ENCODE results near the gene PCDH9. TPM values are rescaled to one million over a fixed set of nuclear protein-coding genes. Genes with fewer than 3 reads are reported as not detected.

The PCDH9 gene
- total and polyA plus RNA-seq, 8 donors = 2.0 to 11.6 (median 3.1) TPM

DNA sequence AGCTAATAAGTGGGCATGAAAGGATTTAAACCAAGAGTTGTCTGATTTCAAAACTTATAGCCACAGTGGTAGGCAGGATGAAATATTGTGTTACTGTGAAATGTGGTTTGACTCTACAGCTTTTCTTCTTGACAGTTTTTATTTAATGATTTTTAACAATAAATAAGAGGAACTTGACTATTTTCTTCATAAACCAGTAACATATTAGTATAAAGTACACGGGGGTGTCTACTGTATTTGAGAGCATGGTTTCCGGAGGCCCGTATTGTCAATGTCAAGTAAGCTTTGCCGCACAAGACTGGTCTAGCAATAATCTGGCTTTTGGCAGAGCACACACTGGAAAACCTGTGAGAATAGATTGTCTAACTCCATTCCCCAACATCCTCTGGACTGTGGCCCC, 894.5 kb downstream of the PCDH9 start:
- H3K27me3 ChIP-seq = no peaks in the 10 kb centered on the region
- ATAC-seq = no peak
- H3K4me1 ChIP-seq = no peaks in the 10 kb centered on the region
- H3K9me3 ChIP-seq = no peaks in the 10 kb centered on the region
- no peak for DNase-seq
- H3K27ac ChIP-seq = no peak overlapping the region
- intact Hi-C loops (cut with DNase I) = no loop called here
- H3K4me3 ChIP-seq = no peak overlapping the region
- TF ChIP-seq, protein P1, sequence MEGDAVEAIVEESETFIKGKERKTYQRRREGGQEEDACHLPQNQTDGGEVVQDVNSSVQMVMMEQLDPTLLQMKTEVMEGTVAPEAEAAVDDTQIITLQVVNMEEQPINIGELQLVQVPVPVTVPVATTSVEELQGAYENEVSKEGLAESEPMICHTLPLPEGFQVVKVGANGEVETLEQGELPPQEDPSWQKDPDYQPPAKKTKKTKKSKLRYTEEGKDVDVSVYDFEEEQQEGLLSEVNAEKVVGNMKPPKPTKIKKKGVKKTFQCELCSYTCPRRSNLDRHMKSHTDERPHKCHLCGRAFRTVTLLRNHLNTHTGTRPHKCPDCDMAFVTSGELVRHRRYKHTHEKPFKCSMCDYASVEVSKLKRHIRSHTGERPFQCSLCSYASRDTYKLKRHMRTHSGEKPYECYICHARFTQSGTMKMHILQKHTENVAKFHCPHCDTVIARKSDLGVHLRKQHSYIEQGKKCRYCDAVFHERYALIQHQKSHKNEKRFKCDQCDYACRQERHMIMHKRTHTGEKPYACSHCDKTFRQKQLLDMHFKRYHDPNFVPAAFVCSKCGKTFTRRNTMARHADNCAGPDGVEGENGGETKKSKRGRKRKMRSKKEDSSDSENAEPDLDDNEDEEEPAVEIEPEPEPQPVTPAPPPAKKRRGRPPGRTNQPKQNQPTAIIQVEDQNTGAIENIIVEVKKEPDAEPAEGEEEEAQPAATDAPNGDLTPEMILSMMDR (IDR thresholded peaks at IDR 0.05) = no peak
- H3K36me3 ChIP-seq = no peaks in the 10 kb centered on the region

DNA sequence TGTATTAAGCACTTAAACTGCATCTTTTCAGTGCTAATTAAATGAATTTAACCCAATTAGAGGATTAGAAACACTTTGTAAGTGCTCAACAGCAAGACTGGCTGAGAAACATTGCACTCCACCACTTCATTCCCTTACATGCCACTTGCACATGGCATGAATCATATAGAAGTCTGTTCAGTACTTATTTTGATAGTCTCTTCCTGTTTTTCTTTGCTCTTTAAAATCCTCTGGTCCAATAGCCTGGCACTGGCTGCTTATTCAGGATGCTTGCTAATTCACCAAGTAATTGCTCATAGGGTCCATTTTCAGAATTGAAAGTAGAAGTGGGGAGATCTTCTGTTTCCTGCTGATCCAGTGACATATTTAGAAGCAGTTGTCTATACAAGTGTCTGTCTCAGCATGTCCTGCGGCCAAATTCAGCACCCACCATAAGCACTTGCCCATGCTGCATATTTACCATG, 900.1 kb downstream of the PCDH9 start:
- Histone ChIP-seq H3K9me3 (no peaks in the 10 kb centered on the region), H3K36me3 (no peaks in the 10 kb centered on the region), H3K4me1 (no peaks in the 10 kb centered on the region), H3K4me3 (no peak overlapping the region), H3K27ac (no peak overlapping the region), H3K27me3 (no peaks in the 10 kb centered on the region)
- intact Hi-C loops (cut with DNase I) = no loop called here
- TF ChIP-seq, protein P1 (IDR thresholded peaks at IDR 0.05) = no peak
- DNase-seq (no peak), ATAC-seq (no peak)

DNA sequence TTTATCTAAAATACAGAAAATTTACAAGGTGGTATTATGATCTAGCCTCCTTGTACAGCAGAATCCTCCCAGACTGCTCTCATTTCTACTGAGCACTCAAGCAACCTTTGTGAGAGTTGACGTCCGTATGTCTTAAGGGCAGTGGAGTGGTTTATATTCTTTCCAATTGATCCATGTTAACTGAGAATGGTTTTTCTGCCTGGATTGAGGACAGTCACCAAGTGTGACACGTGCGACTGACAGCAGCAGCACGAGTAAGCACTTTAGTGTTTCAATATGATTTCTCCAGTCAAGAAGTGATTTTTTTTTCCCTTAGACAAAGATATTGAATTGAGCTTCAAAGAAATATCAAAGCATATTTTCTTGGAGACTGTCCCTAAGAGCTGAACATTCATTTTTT, 901.7 kb downstream of the PCDH9 start:
- DNase-seq = no peak
- no peaks in the 10 kb centered on the region for H3K36me3 ChIP-seq
- H3K4me1 ChIP-seq = no peaks in the 10 kb centered on the region
- TF ChIP-seq, protein P1 (IDR thresholded peaks at IDR 0.05) = no peak
- H3K27me3 ChIP-seq = no peaks in the 10 kb centered on the region
- intact Hi-C loops (cut with DNase I) = no loop called here
- H3K27ac ChIP-seq = no peak overlapping the region
- no peak overlapping the region for H3K4me3 ChIP-seq
- H3K9me3 ChIP-seq = no peaks in the 10 kb centered on the region
- ATAC-seq = no peak

DNA sequence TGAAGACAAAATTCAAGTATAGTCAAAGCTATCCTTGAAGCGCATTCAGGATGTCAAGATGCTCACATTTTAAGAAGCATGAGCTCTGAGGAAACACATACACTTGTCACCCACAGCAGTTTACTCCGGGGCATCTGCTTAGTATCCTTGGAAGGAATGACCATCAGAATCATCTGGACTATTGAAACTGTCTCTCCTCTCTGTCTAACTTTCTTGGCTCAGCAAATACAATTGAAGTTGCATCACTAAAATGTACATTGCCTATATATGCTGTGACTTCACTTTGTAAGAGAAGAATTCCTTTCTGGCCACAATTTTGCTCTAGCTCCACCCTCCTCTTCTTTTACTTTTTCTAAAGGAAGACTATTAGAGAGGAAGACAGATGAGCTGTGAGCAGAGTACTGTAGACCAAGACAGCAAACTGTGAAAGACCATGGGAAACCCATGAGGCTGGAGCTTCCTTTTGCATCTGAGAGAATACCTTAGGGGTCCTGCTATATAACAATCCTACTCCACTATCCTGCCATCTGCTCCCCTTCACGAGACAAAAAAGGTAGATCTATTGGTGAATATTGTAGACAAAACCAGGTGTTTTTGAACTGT, 906.3 kb downstream of the PCDH9 start:
- H3K27ac ChIP-seq = no peak overlapping the region
- no peaks in the 10 kb centered on the region for H3K27me3 ChIP-seq
- no peaks in the 10 kb centered on the region for H3K4me1 ChIP-seq
- TF ChIP-seq, protein P1 (IDR thresholded peaks at IDR 0.05) = no peak
- H3K9me3 ChIP-seq = no peaks in the 10 kb centered on the region
- ATAC-seq (no peak), DNase-seq (no peak)
- H3K4me3 ChIP-seq = no peak overlapping the region
- intact Hi-C loops (cut with DNase I) = no loop called here
- H3K36me3 ChIP-seq = no peaks in the 10 kb centered on the region

DNA sequence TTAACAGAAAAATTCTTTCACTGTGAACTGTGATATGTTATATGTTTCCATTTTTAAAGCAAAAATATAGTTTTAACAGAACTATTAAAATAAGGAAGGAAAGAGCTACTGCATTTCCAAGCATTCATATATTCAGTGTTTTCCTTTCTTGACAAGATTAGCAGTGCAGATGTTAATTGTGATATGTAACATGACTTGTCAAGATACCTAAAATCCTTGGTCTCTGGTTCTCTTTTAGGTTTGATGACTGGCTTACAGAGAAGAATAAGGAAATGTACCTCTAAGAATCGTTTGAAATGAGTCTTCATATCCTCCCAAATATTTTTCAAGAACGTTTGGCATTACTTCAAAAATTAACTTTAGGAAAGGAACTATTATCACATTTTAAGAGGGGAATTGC, 907.2 kb downstream of the PCDH9 start:
- ATAC-seq = no peak
- intact Hi-C loops (cut with DNase I) = no loop called here
- TF ChIP-seq, protein P1 (IDR thresholded peaks at IDR 0.05) = no peak

More for the DNA sequence above, 907.2 kb downstream of the PCDH9 start:
- Histone ChIP-seq H3K9me3 (no peaks in the 10 kb centered on the region), H3K4me1 (no peaks in the 10 kb centered on the region), H3K27me3 (no peaks in the 10 kb centered on the region), H3K4me3 (no peak overlapping the region), H3K36me3 (no peaks in the 10 kb centered on the region), H3K27ac (no peak overlapping the region)
- DNase-seq = no peak

Data from left lung (tissue), 10 donors.